GM12878 (cell line): Measurements from ENCODE around the gene NCAM1.

Experiments
- BMI1 ChIP-seq: fragments of 450-650 bp; IDR thresholded peaks from 2 replicates; pipeline ENCODE4 v1.6.1; 2016; ENCODE audit warnings: mild to moderate bottlenecking, moderate library complexity, borderline replicate concordance
- FOXK2 ChIP-seq: fragments of 450-650 bp; IDR thresholded peaks from 2 replicates; pipeline ENCODE4 v1.6.1; 2017; ENCODE audit warnings: mild to moderate bottlenecking, moderate library complexity
- FOXM1 ChIP-seq: IDR thresholded peaks from 2 replicates; pipeline ENCODE4 v1.6.1; 2012; ENCODE audit warnings: low read depth, mild to moderate bottlenecking, inconsistent platforms, low read length, moderate library complexity
- HDAC6 ChIP-seq: fragments of 200-600 bp; sonication (generic); IDR thresholded peaks from one replicate; pipeline ENCODE4 v1.8.0; 2017; ENCODE audit warnings: antibody characterized with exemption; ENCODE audit not compliant: unreplicated experiment
- PAX5 ChIP-seq: IDR thresholded peaks from 2 replicates; pipeline ENCODE4 v1.6.1; 2011; ENCODE audit warnings: low read depth, low read length, borderline replicate concordance
- POLR2AphosphoS5 ChIP-seq: IDR thresholded peaks from 2 replicates; pipeline ENCODE4 v1.6.1; 2011; ENCODE audit warnings: mild to moderate bottlenecking, low read length, inconsistent platforms
- YY1 ChIP-seq: IDR thresholded peaks from 2 replicates; pipeline ENCODE4 v1.6.1; 2011; ENCODE audit warnings: low read depth, mild to moderate bottlenecking, low read length
- TF ChIP-seq, protein P1 (sequence below), 3 experiments: IDR thresholded peaks in 2 of 3; conservative IDR thresholded peaks in 1 of 3; 2 replicates each; pipeline ENCODE4 v1.5.1; 2011; ENCODE audit warnings: low read depth in 3 of 3, low read length in 3 of 3, mild to moderate bottlenecking in 3 of 3, control low read depth in 2 of 3, moderate library complexity in 2 of 3, inconsistent platforms in 1 of 3, mixed read lengths in 1 of 3; ENCODE audit not compliant: control insufficient read depth in 2 of 3, insufficient read depth in 1 of 3; ENCODE audit errors: extremely low read depth in 1 of 3
- TF ChIP-seq, protein P2 (sequence below): fragments of 450-650 bp; IDR thresholded peaks from 2 replicates; pipeline ENCODE4 v1.6.1; 2016; ENCODE audit warnings: mild to moderate bottlenecking
- TF ChIP-seq, protein P3 (sequence below): fragments of 450-650 bp; formaldehyde crosslinking; IDR thresholded peaks from 2 replicates; pipeline ENCODE4 v1.4.0; 2020; ENCODE audit warnings: mild to moderate bottlenecking, moderate library complexity

GRCh38 chr11:113282898-113283437 is 321.7 kb downstream of the NCAM1 start:
- TF ChIP-seq BMI1 (no peak), YY1 (no peak), POLR2AphosphoS5 (no peak), HDAC6 (no peak), PAX5 (no peak), FOXK2 (no peak), FOXM1 (no peak)
- TF ChIP-seq, protein P1, sequence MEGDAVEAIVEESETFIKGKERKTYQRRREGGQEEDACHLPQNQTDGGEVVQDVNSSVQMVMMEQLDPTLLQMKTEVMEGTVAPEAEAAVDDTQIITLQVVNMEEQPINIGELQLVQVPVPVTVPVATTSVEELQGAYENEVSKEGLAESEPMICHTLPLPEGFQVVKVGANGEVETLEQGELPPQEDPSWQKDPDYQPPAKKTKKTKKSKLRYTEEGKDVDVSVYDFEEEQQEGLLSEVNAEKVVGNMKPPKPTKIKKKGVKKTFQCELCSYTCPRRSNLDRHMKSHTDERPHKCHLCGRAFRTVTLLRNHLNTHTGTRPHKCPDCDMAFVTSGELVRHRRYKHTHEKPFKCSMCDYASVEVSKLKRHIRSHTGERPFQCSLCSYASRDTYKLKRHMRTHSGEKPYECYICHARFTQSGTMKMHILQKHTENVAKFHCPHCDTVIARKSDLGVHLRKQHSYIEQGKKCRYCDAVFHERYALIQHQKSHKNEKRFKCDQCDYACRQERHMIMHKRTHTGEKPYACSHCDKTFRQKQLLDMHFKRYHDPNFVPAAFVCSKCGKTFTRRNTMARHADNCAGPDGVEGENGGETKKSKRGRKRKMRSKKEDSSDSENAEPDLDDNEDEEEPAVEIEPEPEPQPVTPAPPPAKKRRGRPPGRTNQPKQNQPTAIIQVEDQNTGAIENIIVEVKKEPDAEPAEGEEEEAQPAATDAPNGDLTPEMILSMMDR (IDR thresholded peaks at IDR 0.05 in 2 of 3, conservative IDR thresholded peaks at IDR 0.05 in 1 of 3; ENCODE audit: control insufficient read depth in 2 of 3, extremely low read depth in 1 of 3, insufficient read depth in 1 of 3, low read depth in 3 of 3, low read length in 3 of 3) = no peak
- TF ChIP-seq, protein P2, sequence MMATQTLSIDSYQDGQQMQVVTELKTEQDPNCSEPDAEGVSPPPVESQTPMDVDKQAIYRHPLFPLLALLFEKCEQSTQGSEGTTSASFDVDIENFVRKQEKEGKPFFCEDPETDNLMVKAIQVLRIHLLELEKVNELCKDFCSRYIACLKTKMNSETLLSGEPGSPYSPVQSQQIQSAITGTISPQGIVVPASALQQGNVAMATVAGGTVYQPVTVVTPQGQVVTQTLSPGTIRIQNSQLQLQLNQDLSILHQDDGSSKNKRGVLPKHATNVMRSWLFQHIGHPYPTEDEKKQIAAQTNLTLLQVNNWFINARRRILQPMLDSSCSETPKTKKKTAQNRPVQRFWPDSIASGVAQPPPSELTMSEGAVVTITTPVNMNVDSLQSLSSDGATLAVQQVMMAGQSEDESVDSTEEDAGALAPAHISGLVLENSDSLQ = no peak
- TF ChIP-seq, protein P3, sequence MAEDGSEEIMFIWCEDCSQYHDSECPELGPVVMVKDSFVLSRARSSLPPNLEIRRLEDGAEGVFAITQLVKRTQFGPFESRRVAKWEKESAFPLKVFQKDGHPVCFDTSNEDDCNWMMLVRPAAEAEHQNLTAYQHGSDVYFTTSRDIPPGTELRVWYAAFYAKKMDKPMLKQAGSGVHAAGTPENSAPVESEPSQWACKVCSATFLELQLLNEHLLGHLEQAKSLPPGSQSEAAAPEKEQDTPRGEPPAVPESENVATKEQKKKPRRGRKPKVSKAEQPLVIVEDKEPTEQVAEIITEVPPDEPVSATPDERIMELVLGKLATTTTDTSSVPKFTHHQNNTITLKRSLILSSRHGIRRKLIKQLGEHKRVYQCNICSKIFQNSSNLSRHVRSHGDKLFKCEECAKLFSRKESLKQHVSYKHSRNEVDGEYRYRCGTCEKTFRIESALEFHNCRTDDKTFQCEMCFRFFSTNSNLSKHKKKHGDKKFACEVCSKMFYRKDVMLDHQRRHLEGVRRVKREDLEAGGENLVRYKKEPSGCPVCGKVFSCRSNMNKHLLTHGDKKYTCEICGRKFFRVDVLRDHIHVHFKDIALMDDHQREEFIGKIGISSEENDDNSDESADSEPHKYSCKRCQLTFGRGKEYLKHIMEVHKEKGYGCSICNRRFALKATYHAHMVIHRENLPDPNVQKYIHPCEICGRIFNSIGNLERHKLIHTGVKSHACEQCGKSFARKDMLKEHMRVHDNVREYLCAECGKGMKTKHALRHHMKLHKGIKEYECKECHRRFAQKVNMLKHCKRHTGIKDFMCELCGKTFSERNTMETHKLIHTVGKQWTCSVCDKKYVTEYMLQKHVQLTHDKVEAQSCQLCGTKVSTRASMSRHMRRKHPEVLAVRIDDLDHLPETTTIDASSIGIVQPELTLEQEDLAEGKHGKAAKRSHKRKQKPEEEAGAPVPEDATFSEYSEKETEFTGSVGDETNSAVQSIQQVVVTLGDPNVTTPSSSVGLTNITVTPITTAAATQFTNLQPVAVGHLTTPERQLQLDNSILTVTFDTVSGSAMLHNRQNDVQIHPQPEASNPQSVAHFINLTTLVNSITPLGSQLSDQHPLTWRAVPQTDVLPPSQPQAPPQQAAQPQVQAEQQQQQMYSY = no peak
